HEK293 (cell line): ENCODE results near the gene CCDC92.

Source experiments
- CTCF ChIA-PET: fragments of 350-600 bp; formaldehyde crosslinking; extraction: SDS; loops from one replicate; lab custom pipeline; 2021; ENCODE audit warnings: antibody characterized with exemption; lab: Yijun Ruan, JAX
- POLR2A ChIA-PET: fragments of 300-600 bp; formaldehyde crosslinking; extraction: SDS; loops from one replicate; lab custom pipeline; 2020; ENCODE audit warnings: antibody characterized with exemption, inconsistent platforms; lab: Yijun Ruan, JAX
- H3K27ac ChIP-seq: fragments of 200-500 bp; sonication (Bioruptor generic); 2 replicates; pipeline ENCODE4 v1.5.1; 2014; ENCODE audit warnings: low read depth, low read length, control low read depth, inconsistent platforms; ENCODE audit errors: extremely low read depth
- H3K36me3 ChIP-seq, 2 experiments: fragments of 200-500 bp in 1 of 2; sonication (Bioruptor generic) in 1 of 2; 1 replicate in 1 of 2; 2 replicates in 1 of 2; pipeline ENCODE4 v1.5.1; 2014 to 2017; ENCODE audit warnings: inconsistent platforms in 2 of 2, low read length in 2 of 2; ENCODE audit not compliant: control insufficient read depth in 2 of 2, insufficient read depth in 1 of 2
- H3K4me1 ChIP-seq: fragments of 200-500 bp; sonication (Bioruptor generic); 2 replicates; pipeline ENCODE4 v1.5.1; 2014; ENCODE audit warnings: mild to moderate bottlenecking, low read length, inconsistent platforms; ENCODE audit not compliant: control insufficient read depth, insufficient read depth
- H3K4me3 ChIP-seq: 2 replicates; pipeline ENCODE4 v1.5.1; 2011; ENCODE audit warnings: low read depth, mild to moderate bottlenecking, control low read depth, low read length, moderate library complexity
- H3K9me3 ChIP-seq: fragments of 200-500 bp; sonication (Bioruptor generic); 2 replicates; pipeline ENCODE4 v1.5.1; 2014; ENCODE audit warnings: low read depth, low read length, inconsistent platforms; ENCODE audit not compliant: control insufficient read depth, insufficient read depth
- BCL6B ChIP-seq: fragments of 450-650 bp; formaldehyde crosslinking; IDR thresholded peaks from 2 replicates; pipeline ENCODE4 v1.5.1; 2017; ENCODE audit warnings: missing biosample characterization, missing genetic modification characterization
- EGR2 ChIP-seq: fragments of 450-650 bp; formaldehyde crosslinking; IDR thresholded peaks from 2 replicates; pipeline ENCODE4 v1.5.1; 2016; ENCODE audit warnings: low read depth, missing biosample characterization, missing genetic modification characterization
- GFI1B ChIP-seq: fragments of 450-650 bp; formaldehyde crosslinking; IDR thresholded peaks from 2 replicates; pipeline ENCODE4 v1.5.1; 2016; ENCODE audit warnings: missing biosample characterization, missing genetic modification characterization
- GLI2 ChIP-seq: fragments of 450-650 bp; formaldehyde crosslinking; IDR thresholded peaks from 2 replicates; pipeline ENCODE4; 2017; ENCODE audit warnings: missing biosample characterization, missing genetic modification characterization, low read depth, borderline replicate concordance
- HOXD13 ChIP-seq: sonication (generic); formaldehyde crosslinking; IDR thresholded peaks from 2 replicates; pipeline ENCODE4 v1.8.0; 2022; ENCODE audit warnings: missing genetic modification reagents, borderline replicate concordance
- KLF10 ChIP-seq: fragments of 450-650 bp; IDR thresholded peaks from 2 replicates; pipeline ENCODE4 v1.5.1; 2018; ENCODE audit warnings: missing biosample characterization, mild to moderate bottlenecking, missing genetic modification characterization
- KLF7 ChIP-seq: fragments of 450-650 bp; formaldehyde crosslinking; IDR thresholded peaks from 2 replicates; pipeline ENCODE4 v1.5.1; 2016; ENCODE audit warnings: missing biosample characterization, missing genetic modification characterization, borderline replicate concordance
- KLF8 ChIP-seq: fragments of 450-650 bp; formaldehyde crosslinking; IDR thresholded peaks from 2 replicates; pipeline ENCODE4 v1.5.1; 2016; ENCODE audit warnings: missing biosample characterization, missing genetic modification characterization
- SCRT2 ChIP-seq: fragments of 450-650 bp; formaldehyde crosslinking; IDR thresholded peaks from 2 replicates; pipeline ENCODE4 v1.5.1; 2016; ENCODE audit warnings: missing biosample characterization, missing genetic modification characterization
- SP2 ChIP-seq: fragments of 450-650 bp; formaldehyde crosslinking; IDR thresholded peaks from 2 replicates; pipeline ENCODE4 v1.5.1; 2016; ENCODE audit warnings: missing biosample characterization, missing genetic modification characterization
- ZEB2 ChIP-seq: fragments of 450-650 bp; formaldehyde crosslinking; IDR thresholded peaks from 2 replicates; pipeline ENCODE4 v1.5.1; 2016; ENCODE audit warnings: missing biosample characterization, missing genetic modification characterization
- ZFHX2 ChIP-seq: fragments of 450-650 bp; formaldehyde crosslinking; conservative IDR thresholded peaks from 2 replicates; pipeline ENCODE4 v1.5.1; 2016; ENCODE audit warnings: missing biosample characterization, missing genetic modification characterization
- ZNF175 ChIP-seq: fragments of 450-650 bp; formaldehyde crosslinking; IDR thresholded peaks from 2 replicates; pipeline ENCODE4 v1.5.1; 2016; ENCODE audit warnings: missing biosample characterization, missing genetic modification characterization
- ZNF211 ChIP-seq: fragments of 450-650 bp; formaldehyde crosslinking; IDR thresholded peaks from 2 replicates; pipeline ENCODE4 v1.5.1; 2016; ENCODE audit warnings: low read depth, missing biosample characterization, missing genetic modification characterization
- ZNF266 ChIP-seq: fragments of 450-650 bp; formaldehyde crosslinking; IDR thresholded peaks from 2 replicates; pipeline ENCODE4 v1.5.1; 2016; ENCODE audit warnings: missing biosample characterization, missing genetic modification characterization, low read depth
- ZNF311 ChIP-seq: fragments of 450-650 bp; formaldehyde crosslinking; IDR thresholded peaks from 2 replicates; pipeline ENCODE4 v1.5.1; 2017; ENCODE audit warnings: missing biosample characterization, missing genetic modification characterization, borderline replicate concordance
- ZNF341 ChIP-seq: fragments of 450-650 bp; formaldehyde crosslinking; IDR thresholded peaks from 2 replicates; pipeline ENCODE4; 2016; ENCODE audit warnings: low read depth, missing biosample characterization, missing genetic modification characterization
- ZNF350 ChIP-seq: fragments of 450-650 bp; formaldehyde crosslinking; IDR thresholded peaks from 2 replicates; pipeline ENCODE4 v1.5.0; 2017; ENCODE audit warnings: missing biosample characterization, mild to moderate bottlenecking, missing genetic modification characterization
- ZNF521 ChIP-seq: fragments of 450-650 bp; formaldehyde crosslinking; IDR thresholded peaks from 2 replicates; pipeline ENCODE4 v1.5.1; 2017; ENCODE audit warnings: missing biosample characterization, mild to moderate bottlenecking, missing genetic modification characterization
- ZNF747 ChIP-seq: fragments of 450-650 bp; formaldehyde crosslinking; IDR thresholded peaks from 2 replicates; pipeline ENCODE4 v1.5.1; 2016; ENCODE audit warnings: missing biosample characterization, missing genetic modification characterization
- ZNF76 ChIP-seq: fragments of 450-650 bp; formaldehyde crosslinking; IDR thresholded peaks from 2 replicates; pipeline ENCODE4; 2016; ENCODE audit warnings: low read depth, missing biosample characterization, missing genetic modification characterization, borderline replicate concordance
- ZNF768 ChIP-seq: fragments of 450-650 bp; formaldehyde crosslinking; IDR thresholded peaks from 2 replicates; pipeline ENCODE4 v1.5.1; 2018; ENCODE audit warnings: missing biosample characterization, mild to moderate bottlenecking, missing genetic modification characterization
- TF ChIP-seq, protein P1 (sequence below): fragments of 450-650 bp; formaldehyde crosslinking; IDR thresholded peaks from 2 replicates; pipeline ENCODE4 v1.5.1; 2016; ENCODE audit warnings: missing biosample characterization, missing genetic modification characterization
- TF ChIP-seq, protein P2 (sequence below): fragments of 450-650 bp; formaldehyde crosslinking; IDR thresholded peaks from 2 replicates; pipeline ENCODE4 v1.5.1; 2016; ENCODE audit warnings: missing biosample characterization, missing genetic modification characterization
- TF ChIP-seq, protein P3 (sequence below): fragments of 450-650 bp; formaldehyde crosslinking; IDR thresholded peaks from 2 replicates; pipeline ENCODE4 v1.5.0; 2017; ENCODE audit warnings: missing biosample characterization, missing genetic modification characterization, borderline replicate concordance
- TF ChIP-seq, protein P4 (sequence below): fragments of 450-650 bp; formaldehyde crosslinking; IDR thresholded peaks from 2 replicates; pipeline ENCODE4 v1.5.1; 2016; ENCODE audit warnings: missing biosample characterization, missing genetic modification characterization

CCDC92 gene

GRCh38 chr12:123929946-123930583 is 42.6 kb downstream of the CCDC92 start (continued):
- TF ChIP-seq, protein P1, sequence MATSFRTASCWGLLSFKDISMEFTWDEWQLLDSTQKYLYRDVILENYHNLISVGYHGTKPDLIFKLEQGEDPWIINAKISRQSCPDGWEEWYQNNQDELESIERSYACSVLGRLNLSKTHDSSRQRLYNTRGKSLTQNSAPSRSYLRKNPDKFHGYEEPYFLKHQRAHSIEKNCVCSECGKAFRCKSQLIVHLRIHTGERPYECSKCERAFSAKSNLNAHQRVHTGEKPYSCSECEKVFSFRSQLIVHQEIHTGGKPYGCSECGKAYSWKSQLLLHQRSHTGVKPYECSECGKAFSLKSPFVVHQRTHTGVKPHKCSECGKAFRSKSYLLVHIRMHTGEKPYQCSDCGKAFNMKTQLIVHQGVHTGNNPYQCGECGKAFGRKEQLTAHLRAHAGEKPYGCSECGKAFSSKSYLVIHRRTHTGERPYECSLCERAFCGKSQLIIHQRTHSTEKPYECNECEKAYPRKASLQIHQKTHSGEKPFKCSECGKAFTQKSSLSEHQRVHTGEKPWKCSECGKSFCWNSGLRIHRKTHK (tag by site-specific recombination) = no peak
- TF ChIP-seq EGR2 (no peak), BCL6B (tag by site-specific recombination) (no peak), ZNF747 (no peak), ZNF768 (tag by site-specific recombination) (no peak), ZNF311 (tag by site-specific recombination) (no peak), ZEB2 (no peak), ZNF266 (tag by site-specific recombination) (no peak)
- TF ChIP-seq, protein P2, sequence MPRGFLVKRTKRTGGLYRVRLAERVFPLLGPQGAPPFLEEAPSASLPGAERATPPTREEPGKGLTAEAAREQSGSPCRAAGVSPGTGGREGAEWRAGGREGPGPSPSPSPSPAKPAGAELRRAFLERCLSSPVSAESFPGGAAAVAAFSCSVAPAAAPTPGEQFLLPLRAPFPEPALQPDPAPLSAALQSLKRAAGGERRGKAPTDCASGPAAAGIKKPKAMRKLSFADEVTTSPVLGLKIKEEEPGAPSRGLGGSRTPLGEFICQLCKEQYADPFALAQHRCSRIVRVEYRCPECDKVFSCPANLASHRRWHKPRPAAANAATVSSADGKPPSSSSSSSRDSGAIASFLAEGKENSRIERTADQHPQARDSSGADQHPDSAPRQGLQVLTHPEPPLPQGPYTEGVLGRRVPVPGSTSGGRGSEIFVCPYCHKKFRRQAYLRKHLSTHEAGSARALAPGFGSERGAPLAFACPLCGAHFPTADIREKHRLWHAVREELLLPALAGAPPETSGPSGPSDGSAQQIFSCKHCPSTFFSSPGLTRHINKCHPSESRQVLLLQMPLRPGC = no peak
- TF ChIP-seq, protein P3, sequence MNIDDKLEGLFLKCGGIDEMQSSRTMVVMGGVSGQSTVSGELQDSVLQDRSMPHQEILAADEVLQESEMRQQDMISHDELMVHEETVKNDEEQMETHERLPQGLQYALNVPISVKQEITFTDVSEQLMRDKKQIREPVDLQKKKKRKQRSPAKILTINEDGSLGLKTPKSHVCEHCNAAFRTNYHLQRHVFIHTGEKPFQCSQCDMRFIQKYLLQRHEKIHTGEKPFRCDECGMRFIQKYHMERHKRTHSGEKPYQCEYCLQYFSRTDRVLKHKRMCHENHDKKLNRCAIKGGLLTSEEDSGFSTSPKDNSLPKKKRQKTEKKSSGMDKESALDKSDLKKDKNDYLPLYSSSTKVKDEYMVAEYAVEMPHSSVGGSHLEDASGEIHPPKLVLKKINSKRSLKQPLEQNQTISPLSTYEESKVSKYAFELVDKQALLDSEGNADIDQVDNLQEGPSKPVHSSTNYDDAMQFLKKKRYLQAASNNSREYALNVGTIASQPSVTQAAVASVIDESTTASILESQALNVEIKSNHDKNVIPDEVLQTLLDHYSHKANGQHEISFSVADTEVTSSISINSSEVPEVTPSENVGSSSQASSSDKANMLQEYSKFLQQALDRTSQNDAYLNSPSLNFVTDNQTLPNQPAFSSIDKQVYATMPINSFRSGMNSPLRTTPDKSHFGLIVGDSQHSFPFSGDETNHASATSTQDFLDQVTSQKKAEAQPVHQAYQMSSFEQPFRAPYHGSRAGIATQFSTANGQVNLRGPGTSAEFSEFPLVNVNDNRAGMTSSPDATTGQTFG = no peak

- CTCF ChIA-PET = no interaction called here
- no peaks in the 10 kb centered on the region for H3K9me3 ChIP-seq
- H3K4me3 ChIP-seq = no peak overlapping the region
- POLR2A ChIA-PET = no interaction called here
- TF ChIP-seq KLF10 = no peak
- TF ChIP-seq KLF8 (tag by site-specific recombination) = no peak
- TF ChIP-seq GFI1B = no peak
- no peak for TF ChIP-seq ZFHX2
- TF ChIP-seq ZNF76 = no peak
- no peak for TF ChIP-seq ZNF350 (tag by site-specific recombination)
- no peak for TF ChIP-seq ZNF175 (tag by site-specific recombination)
- TF ChIP-seq ZNF341 (tag by site-specific recombination) = no peak
- no peak for TF ChIP-seq SCRT2 (tag by site-specific recombination)
- no peak for TF ChIP-seq HOXD13 (CRISPR knock-in tag)
- TF ChIP-seq SP2 (tag by site-specific recombination) = no peak
- no peak for TF ChIP-seq KLF7 (tag by site-specific recombination)
- TF ChIP-seq EGR2 = no peak
- TF ChIP-seq ZNF211 = no peak
- no peak for TF ChIP-seq ZNF521 (tag by site-specific recombination)
- no peak for TF ChIP-seq GLI2
- TF ChIP-seq, protein P4, sequence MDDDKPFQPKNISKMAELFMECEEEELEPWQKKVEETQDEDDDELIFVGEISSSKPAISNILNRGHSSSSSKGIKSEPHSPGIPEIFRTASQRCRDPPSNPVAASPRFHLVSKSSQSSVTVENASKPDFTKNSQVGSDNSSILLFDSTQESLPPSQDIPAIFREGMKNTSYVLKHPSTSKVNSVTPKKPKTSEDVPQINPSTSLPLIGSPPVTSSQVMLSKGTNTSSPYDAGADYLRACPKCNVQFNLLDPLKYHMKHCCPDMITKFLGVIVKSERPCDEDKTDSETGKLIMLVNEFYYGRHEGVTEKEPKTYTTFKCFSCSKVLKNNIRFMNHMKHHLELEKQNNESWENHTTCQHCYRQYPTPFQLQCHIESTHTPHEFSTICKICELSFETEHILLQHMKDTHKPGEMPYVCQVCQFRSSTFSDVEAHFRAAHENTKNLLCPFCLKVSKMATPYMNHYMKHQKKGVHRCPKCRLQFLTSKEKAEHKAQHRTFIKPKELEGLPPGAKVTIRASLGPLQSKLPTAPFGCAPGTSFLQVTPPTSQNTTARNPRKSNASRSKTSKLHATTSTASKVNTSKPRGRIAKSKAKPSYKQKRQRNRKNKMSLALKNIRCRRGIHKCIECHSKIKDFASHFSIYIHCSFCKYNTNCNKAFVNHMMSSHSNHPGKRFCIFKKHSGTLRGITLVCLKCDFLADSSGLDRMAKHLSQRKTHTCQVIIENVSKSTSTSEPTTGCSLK (tag by site-specific recombination) = no peak
- no peaks in the 10 kb centered on the region for H3K4me1 ChIP-seq
- no peak overlapping the region for H3K27ac ChIP-seq
- no peaks in the 10 kb centered on the region for H3K36me3 ChIP-seq
Observed at GRCh38 chr12:123928897-123929296, 43.7 kb downstream of the CCDC92 start.
